Liver (tissue), 9 donors: ENCODE measurements around the gene MORN2. TPM values are rescaled to one million over a fixed set of nuclear protein-coding genes. Genes with fewer than 3 reads are reported as not detected.

Source experiments
- DNase-seq: peaks from one replicate; pipeline ENCODE4 v3.0.0-alpha.2; 2017; ENCODE audit warnings: low spot score
- H3K27ac ChIP-seq, 2 donors: one replicate each; pipeline ENCODE4 v1.7.0; 2013; ENCODE audit warnings: inconsistent platforms in 2 of 2, low read length in 2 of 2, control low read depth in 1 of 2, low read depth in 1 of 2, mild to moderate bottlenecking in 1 of 2
- H3K27me3 ChIP-seq, 4 donors: one replicate each; pipeline versions ENCODE4 v1.6.1 to v1.7.0; 2013; ENCODE audit warnings: low read length in 3 of 4, inconsistent platforms in 1 of 4, mild to moderate bottlenecking in 1 of 4, moderate library complexity in 1 of 4; ENCODE audit not compliant: control insufficient read depth in 4 of 4, insufficient read depth in 4 of 4
- H3K36me3 ChIP-seq, 4 donors: one replicate each; pipeline versions ENCODE4 v1.6.1 to v1.7.0; 2013; ENCODE audit warnings: low read length in 3 of 4, mild to moderate bottlenecking in 3 of 4, low read depth in 1 of 4, moderate library complexity in 1 of 4; ENCODE audit not compliant: control insufficient read depth in 4 of 4, insufficient read depth in 3 of 4
- H3K4me1 ChIP-seq, 4 donors: one replicate each; pipeline versions ENCODE4 v1.6.1 to v1.7.0; 2013; ENCODE audit warnings: low read length in 3 of 4, mild to moderate bottlenecking in 3 of 4, moderate library complexity in 1 of 4; ENCODE audit not compliant: control insufficient read depth in 4 of 4, insufficient read depth in 4 of 4
- H3K4me3 ChIP-seq, 3 donors: one replicate each; pipeline versions ENCODE4 v1.6.1 to v1.7.0; 2013; ENCODE audit warnings: low read length in 3 of 3, control low read depth in 1 of 3, low read depth in 1 of 3, mild to moderate bottlenecking in 1 of 3
- H3K9ac ChIP-seq, 2 donors: one replicate each; pipeline ENCODE4 v1.7.0; 2013; ENCODE audit warnings: low read length in 2 of 2, mild to moderate bottlenecking in 2 of 2, moderate library complexity in 2 of 2, control low read depth in 1 of 2, low read depth in 1 of 2
- H3K9me3 ChIP-seq, 4 donors: one replicate each; pipeline versions ENCODE4 v1.6.1 to v1.7.0; 2013; ENCODE audit warnings: low read length in 3 of 4; ENCODE audit not compliant: control insufficient read depth in 4 of 4
- FOXA1 ChIP-seq: IDR thresholded peaks from 2 replicates; pipeline ENCODE4 v1.6.1; 2016; ENCODE audit warnings: antibody characterized with exemption
- GABPA ChIP-seq, 2 donors: IDR thresholded peaks in 1 of 2; conservative IDR thresholded peaks in 1 of 2; 2 replicates each; pipeline ENCODE4 v1.6.1; 2016; ENCODE audit warnings: antibody characterized with exemption in 2 of 2, mild to moderate bottlenecking in 1 of 2, moderate library complexity in 1 of 2
- HNF4G ChIP-seq: IDR thresholded peaks from 2 replicates; pipeline ENCODE4 v1.6.1; 2016; ENCODE audit warnings: antibody characterized with exemption
- JUND ChIP-seq, 2 donors: IDR thresholded peaks; 2 replicates each; pipeline ENCODE4 v1.6.1; 2016; ENCODE audit warnings: antibody characterized with exemption in 2 of 2
- NR2F2 ChIP-seq: IDR thresholded peaks from 2 replicates; pipeline ENCODE4 v1.6.1; 2016; ENCODE audit warnings: antibody characterized with exemption
- RAD21 ChIP-seq, 2 donors: IDR thresholded peaks; 2 replicates each; pipeline ENCODE4 v1.6.1; 2016; ENCODE audit warnings: antibody characterized with exemption in 2 of 2, mild to moderate bottlenecking in 2 of 2
- RXRA ChIP-seq, 2 donors: IDR thresholded peaks; 2 replicates each; pipeline ENCODE4 v1.6.1; 2017 to 2018; ENCODE audit warnings: antibody characterized with exemption in 2 of 2, mild to moderate bottlenecking in 1 of 2
- SP1 ChIP-seq: IDR thresholded peaks from 2 replicates; pipeline ENCODE4 v1.6.1; 2018; ENCODE audit warnings: antibody characterized with exemption, mild to moderate bottlenecking
- TAF1 ChIP-seq: conservative IDR thresholded peaks from 2 replicates; pipeline ENCODE4 v1.6.1; 2016; ENCODE audit warnings: antibody characterized with exemption, mild to moderate bottlenecking
- YY1 ChIP-seq: IDR thresholded peaks from 2 replicates; pipeline ENCODE4 v1.6.1; 2016; ENCODE audit warnings: antibody characterized with exemption, mild to moderate bottlenecking
- ZBTB33 ChIP-seq: IDR thresholded peaks from 2 replicates; pipeline ENCODE4 v1.6.1; 2016; ENCODE audit warnings: antibody characterized with exemption
- WGBS: extraction: QIAGEN DNeasy Blood & Tissue Kit; methylation state at CpG from one replicate; pipeline ENCODE4 v1.1.7; 2013; 5-methylcytosine and 5-hydroxymethylcytosine counted together
- polyA plus RNA-seq, 2 donors: library from polyadenylated mRNA; stranded (reverse) in 1 of 2; unstranded in 1 of 2; fragments of 200-250 nt in 1 of 2; fragments of >200 nt in 1 of 2; fragmentation: Nextera tagmentation in 1 of 2; extraction: Ambion mirVana in 1 of 2; gene quantifications; one replicate each; pipeline versions ENCODE4 v1.2.1 to v1.2.3, GENCODE V29; 2013 to 2015
- total RNA-seq, 2 donors: library from RNA; depleted of rRNA; stranded (reverse); fragments of >200 nt; gene quantifications; one replicate each; pipeline ENCODE4 v1.2.3, GENCODE V29; 2014
- TF ChIP-seq, protein P1 (sequence below): IDR thresholded peaks from 2 replicates; pipeline ENCODE4 v1.6.1; 2016; ENCODE audit warnings: antibody characterized with exemption
- TF ChIP-seq, protein P2 (sequence below): IDR thresholded peaks from 2 replicates; pipeline ENCODE4 v1.6.1; 2016; ENCODE audit warnings: antibody characterized with exemption, mild to moderate bottlenecking
- TF ChIP-seq, protein P3 (sequence below): fragments of 150-350 bp; IDR thresholded peaks from 2 replicates; pipeline ENCODE4 v1.5.1; 2017; ENCODE audit warnings: improper control_type of control experiment, low read depth, low read length; ENCODE audit not compliant: missing input control
- donor health status: healthy.
- donor health status: healthy.
- donor health status: healthy.
- donor health status: healthy.
- donor health status: healthy.

MORN2 gene
- total and polyA plus RNA-seq, 4 donors: 2.8 to 16.4 (median 8.0) TPM

DNA sequence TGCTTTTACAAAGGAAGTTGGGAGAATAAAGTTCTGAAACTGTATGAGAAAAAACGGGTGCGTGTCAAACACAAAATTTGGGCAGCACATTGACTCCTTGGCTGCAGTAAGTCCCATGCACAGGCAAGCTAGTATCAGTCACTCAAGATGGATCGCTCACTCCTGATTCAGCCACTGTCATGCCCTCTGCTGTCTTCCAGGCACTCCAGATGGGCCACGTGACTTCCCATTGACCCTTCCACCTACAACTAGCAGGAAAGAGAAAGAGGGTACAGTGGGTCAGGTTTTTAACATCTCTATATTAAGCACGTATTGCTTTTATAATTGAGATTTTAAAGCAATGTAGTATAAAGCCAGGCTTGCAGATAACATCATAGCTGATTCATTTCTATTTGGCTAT lies 22.5 kb downstream of the MORN2 start:
- TF ChIP-seq TAF1 (no peak), YY1 (no peak)
- TF ChIP-seq, protein P1, sequence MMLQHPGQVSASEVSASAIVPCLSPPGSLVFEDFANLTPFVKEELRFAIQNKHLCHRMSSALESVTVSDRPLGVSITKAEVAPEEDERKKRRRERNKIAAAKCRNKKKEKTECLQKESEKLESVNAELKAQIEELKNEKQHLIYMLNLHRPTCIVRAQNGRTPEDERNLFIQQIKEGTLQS: no peak
- no peaks in the 10 kb centered on the region for H3K9me3 ChIP-seq
- no peaks in the 10 kb centered on the region for H3K36me3 ChIP-seq
- H3K4me3 ChIP-seq: no peak overlapping the region
- no peak for DNase-seq
- 93% methylated on average over 5 of the region's 5 CpGs for WGBS
- H3K4me1 ChIP-seq: no peaks in the 10 kb centered on the region
- H3K27me3 ChIP-seq: no peaks in the 10 kb centered on the region
- H3K27ac ChIP-seq: no peak overlapping the region
- H3K9ac ChIP-seq: no peak overlapping the region

DNA sequence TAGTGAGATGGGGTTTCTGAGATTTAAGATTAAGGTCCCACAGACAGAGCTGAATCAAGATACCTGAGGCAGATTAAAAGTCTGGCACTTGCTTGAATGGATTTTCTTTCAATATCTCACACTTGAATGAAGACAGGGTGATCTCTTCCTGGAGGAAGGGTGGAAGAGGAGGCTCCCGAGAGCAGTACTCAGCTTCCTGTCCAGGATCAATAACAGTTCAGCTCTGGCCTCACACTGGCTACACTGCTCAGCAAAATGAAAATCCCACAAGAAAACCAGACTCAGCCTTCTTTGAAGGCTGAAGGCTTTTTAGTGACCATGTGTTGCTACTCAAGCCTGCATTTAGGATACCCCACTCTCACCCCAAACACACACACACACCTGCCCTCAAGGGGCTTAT lies 24.9 kb downstream of the MORN2 start:
- no peak overlapping the region for H3K9ac ChIP-seq
- H3K4me3 ChIP-seq: no peak overlapping the region
- DNase-seq: no peak
- H3K36me3 ChIP-seq: no peaks in the 10 kb centered on the region
- TF ChIP-seq FOXA1: no peak
- TF ChIP-seq GABPA (IDR thresholded peaks at IDR 0.05 in 1 of 2, conservative IDR thresholded peaks at IDR 0.05 in 1 of 2): no peak
- TF ChIP-seq, protein P2, sequence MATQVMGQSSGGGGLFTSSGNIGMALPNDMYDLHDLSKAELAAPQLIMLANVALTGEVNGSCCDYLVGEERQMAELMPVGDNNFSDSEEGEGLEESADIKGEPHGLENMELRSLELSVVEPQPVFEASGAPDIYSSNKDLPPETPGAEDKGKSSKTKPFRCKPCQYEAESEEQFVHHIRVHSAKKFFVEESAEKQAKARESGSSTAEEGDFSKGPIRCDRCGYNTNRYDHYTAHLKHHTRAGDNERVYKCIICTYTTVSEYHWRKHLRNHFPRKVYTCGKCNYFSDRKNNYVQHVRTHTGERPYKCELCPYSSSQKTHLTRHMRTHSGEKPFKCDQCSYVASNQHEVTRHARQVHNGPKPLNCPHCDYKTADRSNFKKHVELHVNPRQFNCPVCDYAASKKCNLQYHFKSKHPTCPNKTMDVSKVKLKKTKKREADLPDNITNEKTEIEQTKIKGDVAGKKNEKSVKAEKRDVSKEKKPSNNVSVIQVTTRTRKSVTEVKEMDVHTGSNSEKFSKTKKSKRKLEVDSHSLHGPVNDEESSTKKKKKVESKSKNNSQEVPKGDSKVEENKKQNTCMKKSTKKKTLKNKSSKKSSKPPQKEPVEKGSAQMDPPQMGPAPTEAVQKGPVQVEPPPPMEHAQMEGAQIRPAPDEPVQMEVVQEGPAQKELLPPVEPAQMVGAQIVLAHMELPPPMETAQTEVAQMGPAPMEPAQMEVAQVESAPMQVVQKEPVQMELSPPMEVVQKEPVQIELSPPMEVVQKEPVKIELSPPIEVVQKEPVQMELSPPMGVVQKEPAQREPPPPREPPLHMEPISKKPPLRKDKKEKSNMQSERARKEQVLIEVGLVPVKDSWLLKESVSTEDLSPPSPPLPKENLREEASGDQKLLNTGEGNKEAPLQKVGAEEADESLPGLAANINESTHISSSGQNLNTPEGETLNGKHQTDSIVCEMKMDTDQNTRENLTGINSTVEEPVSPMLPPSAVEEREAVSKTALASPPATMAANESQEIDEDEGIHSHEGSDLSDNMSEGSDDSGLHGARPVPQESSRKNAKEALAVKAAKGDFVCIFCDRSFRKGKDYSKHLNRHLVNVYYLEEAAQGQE: no peak
- no peak for TF ChIP-seq SP1
- no peak for TF ChIP-seq ZBTB33
- no peak for TF ChIP-seq RAD21 (IDR thresholded peaks at IDR 0.05)
- TF ChIP-seq JUND (IDR thresholded peaks at IDR 0.05): no peak
- TF ChIP-seq YY1: no peak
- TF ChIP-seq HNF4G: no peak
- TF ChIP-seq RXRA (IDR thresholded peaks at IDR 0.05): no peak
- no peak for TF ChIP-seq NR2F2
- TF ChIP-seq, protein P1: no peak
- TF ChIP-seq, protein P3, sequence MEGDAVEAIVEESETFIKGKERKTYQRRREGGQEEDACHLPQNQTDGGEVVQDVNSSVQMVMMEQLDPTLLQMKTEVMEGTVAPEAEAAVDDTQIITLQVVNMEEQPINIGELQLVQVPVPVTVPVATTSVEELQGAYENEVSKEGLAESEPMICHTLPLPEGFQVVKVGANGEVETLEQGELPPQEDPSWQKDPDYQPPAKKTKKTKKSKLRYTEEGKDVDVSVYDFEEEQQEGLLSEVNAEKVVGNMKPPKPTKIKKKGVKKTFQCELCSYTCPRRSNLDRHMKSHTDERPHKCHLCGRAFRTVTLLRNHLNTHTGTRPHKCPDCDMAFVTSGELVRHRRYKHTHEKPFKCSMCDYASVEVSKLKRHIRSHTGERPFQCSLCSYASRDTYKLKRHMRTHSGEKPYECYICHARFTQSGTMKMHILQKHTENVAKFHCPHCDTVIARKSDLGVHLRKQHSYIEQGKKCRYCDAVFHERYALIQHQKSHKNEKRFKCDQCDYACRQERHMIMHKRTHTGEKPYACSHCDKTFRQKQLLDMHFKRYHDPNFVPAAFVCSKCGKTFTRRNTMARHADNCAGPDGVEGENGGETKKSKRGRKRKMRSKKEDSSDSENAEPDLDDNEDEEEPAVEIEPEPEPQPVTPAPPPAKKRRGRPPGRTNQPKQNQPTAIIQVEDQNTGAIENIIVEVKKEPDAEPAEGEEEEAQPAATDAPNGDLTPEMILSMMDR: no peak
- 63% methylated on average over 1 of the region's 1 CpG for WGBS
- H3K27me3 ChIP-seq: no peaks in the 10 kb centered on the region
- H3K27ac ChIP-seq: no peak overlapping the region
- H3K9me3 ChIP-seq: no peaks in the 10 kb centered on the region
- no peaks in the 10 kb centered on the region for H3K4me1 ChIP-seq
